Skeletal muscle tissue (tissue), 1 donor: Measurements from ENCODE around the gene WDR64. TPM values are rescaled to one million over a fixed set of nuclear protein-coding genes. Genes with fewer than 3 reads are reported as not detected.

Experiments
- total RNA-seq: library from RNA; depleted of rRNA; stranded (reverse); fragments of >200 nt; gene quantifications from one replicate; pipeline ENCODE4 v1.2.3, GENCODE V29; 2014

WDR64 gene
- total RNA-seq, 1 donor from 2014 or later: not detected

Other genes with a start within 250 kb of the WDR64 start
- 79.9 TPM for gene FH, start 132.5 kb upstream of the WDR64 start, total RNA-seq
- gene KMO, start 119.9 kb upstream of the WDR64 start, total RNA-seq: 0.52 TPM
- gene CHML, start 11.9 kb upstream of the WDR64 start, total RNA-seq: 8.4 TPM
- gene OPN3, start 11.9 kb upstream of the WDR64 start, total RNA-seq: 9.9 TPM
- gene EXO1, start 195.9 kb downstream of the WDR64 start, total RNA-seq: 4.2 TPM